NCI-H345 (cell line): Measurements from ENCODE around the gene MGAT5B.

Experiments used
- DNase-seq: peaks from one replicate; lab custom pipeline; 2025; lab: John Stamatoyannopoulos, UW

MGAT5B gene

GRCh38 chr17:76927577-76927976, 59.4 kb downstream of the MGAT5B start:
- DNase-seq = no peak

DNA sequence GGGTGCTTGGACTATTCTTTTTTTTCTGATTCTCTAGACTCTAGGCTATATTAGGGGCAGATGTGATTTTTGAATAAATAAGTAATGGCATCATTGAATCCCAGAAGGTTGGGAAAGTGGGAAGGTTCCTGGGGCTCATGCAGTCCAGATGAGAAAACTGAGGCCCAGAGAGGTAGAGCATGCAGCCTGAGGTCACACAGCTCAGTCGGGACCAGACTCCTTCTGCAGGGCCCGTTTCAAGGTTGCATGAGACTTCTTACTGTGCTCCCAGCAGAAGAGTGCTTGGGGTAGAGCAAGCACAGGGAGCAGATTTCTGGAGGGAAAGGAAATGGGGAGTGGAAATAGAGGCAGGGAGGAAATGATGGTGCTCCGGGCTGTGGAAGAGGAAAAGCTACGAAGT, 59.8 kb downstream of the MGAT5B start:
- DNase-seq = no peak

DNA sequence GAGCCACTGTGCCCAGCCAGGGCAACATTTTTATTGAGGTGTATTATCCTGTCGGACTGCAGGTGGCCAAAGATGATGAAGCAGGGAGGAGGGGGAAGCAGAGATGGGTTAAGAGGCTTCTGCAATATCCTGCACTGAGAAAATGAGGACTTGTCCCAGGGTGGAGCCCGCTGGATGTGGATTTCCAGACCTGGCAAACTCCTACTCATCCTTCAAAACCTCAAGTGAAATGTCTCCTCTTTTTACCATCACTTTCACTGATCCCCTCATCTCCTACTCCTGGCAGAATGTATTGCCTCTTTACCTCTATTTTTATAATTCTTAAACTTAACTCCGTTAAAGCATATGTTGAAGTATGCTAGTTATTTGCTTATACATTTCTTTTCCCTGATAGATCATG, 60.9 kb downstream of the MGAT5B start:
- no peak for DNase-seq

DNA sequence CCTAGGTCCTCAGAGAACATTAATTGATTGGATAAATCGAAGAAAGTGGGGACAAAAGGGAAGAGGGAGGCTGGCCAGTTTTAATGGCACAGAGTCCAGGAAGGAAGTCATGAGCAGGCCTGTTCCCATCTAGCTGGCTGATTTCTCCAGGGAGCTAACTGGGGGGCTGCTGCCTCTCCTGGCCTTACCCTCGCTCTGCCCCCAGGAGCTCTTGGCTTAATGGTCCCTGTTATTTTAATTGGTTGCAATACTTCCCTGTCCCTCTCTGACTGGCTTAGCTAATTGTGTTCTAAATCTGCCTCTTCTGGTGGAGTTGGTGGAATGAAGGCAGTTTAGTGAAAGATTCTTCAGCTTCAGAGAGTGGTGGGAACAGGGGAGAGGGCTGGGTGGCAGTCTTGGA, 61.4 kb downstream of the MGAT5B start:
- DNase-seq = no peak

DNA sequence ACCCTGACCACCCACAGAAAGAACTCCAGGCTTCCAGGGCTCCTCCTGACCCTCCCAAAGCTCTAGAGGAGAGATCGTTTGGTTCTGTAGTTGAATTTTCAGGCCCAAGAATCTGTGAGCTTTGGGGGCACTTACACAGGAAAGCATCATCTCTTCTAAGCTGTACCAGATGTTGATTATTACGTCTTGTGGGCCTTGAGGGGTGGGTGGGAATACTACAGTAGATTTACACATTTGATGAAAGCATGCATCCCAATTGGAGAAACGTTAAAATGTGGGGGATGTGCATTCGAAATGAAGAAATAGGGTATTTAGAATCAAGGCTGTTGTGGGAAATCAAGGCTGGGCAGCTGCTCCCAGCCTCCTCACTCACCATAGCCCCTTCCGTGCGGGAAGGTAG, 61.9 kb downstream of the MGAT5B start:
- no peak for DNase-seq

DNA sequence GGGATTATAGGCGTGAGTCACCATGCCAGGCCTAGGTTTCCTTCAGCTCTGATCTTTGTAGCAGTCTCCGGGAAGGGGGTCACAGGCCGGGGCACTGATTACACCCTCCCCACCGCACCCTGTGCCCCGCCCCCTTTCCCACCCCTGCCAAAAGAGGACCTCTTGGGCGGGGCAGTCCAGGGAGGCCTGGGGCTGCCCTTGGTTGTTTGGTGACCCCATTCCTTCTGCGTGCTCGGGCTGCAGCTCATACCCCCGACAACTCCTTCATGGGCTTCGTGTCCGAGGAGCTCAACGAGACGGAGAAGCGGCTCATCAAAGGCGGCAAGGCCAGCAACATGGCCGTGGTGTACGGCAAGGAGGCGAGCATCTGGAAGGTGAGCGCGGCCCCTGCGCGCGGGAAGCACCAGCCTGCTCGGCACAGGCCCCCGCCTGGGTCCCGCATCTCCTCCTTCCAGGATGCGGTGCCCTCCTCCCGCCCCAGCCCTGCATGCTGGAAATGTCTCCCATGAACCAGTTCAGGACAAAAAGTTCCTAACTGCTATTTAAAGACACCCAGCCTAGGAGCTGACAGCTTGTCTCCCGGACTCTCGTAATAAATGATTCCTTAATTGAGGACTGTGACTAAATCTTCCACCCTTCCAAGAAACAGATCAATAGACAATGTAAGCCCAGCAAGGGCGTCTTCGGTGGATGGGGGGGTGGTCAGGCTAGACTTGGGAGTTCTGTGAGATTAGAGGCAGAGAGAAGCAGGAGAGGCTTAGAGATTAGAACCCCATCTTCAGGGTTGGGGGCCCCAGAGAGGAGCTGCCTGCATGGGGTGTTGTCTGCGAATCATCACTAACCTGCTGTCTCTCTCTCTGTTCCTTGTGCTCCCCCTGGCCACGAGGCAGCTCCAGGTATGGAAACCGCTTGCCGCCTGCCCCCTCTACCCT, 64.5 kb downstream of the MGAT5B start:
- DNase-seq = no peak

GRCh38 chr17:76934561-76935320, 66.5 kb downstream of the MGAT5B start:
- no peak for DNase-seq

DNA sequence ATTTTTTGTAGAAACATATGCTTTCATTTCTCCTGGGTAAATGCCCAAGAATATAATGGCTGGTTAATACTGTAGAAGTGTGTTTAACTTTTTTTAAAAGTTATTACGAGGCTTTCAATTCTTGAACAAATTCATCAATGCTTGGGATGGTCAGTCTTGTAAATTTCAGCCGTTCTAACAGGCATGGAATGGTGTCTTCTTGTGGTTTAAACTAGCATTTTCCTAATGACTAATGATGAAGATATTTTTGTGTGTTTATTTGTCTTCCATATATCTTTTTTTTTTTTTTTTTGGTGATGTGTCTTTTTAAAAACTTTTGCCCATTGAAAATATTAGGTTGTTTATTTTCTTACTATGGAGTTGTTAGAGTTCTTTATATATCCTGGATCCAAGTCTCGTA, 67.1 kb downstream of the MGAT5B start:
- DNase-seq = no peak

DNA sequence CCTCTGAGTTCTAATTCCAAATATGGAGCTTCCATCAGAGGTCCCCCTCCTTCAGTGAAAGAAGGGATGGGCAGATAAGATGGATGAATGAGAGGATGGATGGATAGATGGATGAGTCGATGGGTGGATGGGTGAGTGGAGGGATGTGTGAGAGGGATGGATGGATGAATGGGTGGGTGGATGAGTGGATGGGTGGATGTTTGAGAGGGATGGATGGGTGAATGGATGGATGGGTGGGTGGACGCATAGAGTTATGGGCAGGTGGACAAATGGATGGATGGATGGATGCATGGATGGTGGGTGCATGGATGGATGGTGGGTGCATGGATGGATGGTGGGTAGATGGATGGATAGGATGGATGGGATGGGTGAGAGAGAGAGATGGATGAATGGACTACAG, 69.0 kb downstream of the MGAT5B start:
- DNase-seq = no peak

- DNase-seq = no peak
Measured at GRCh38 chr17:76938009-76938408, 69.8 kb downstream of the MGAT5B start.

GRCh38 chr17:76940295-76940694, 72.1 kb downstream of the MGAT5B start:
- no peak for DNase-seq

GRCh38 chr17:76940738-76941350, 72.6 kb downstream of the MGAT5B start:
- DNase-seq = no peak

DNA sequence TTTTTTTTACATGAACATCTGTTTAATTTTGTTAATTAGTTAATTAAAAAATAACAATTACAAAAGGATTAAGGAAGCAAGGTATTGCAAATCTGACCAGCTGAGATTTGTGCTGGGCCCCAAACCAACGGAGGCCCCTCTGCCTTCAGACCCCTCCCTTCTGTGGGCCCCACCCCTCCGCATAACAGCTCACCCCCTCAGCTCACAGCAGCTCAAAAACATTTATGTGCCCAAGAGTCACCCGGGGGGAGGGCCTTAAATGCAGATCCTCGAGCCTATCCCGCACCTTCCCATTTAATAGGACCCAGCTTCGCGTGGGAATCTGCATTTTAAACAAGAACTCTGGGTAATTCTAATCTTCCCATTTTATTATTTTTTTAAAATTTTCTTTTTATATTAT, 75.0 kb downstream of the MGAT5B start:
- no peak for DNase-seq

DNA sequence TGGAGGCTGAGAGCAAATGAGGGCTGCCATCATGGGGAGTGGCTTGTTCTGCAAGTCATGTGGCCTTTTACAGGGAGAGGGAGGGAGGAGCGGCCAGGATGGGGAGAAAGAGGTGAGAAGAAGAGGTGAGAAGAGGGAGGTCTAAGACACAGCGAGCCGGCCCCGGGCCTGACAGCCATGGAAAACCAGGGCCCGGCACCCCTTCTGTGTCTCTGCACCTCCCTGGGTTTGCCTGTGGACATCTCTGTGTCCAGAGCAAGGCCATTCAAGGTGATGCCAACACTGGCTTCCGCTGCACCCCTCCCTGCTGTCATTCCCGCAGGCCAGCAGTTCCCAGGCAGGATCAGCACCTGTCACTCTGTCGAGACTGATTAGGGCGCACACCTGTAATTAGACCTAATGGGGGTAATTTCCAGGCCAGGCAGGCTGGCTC, 75.6 kb downstream of the MGAT5B start:
- DNase-seq = no peak

DNA sequence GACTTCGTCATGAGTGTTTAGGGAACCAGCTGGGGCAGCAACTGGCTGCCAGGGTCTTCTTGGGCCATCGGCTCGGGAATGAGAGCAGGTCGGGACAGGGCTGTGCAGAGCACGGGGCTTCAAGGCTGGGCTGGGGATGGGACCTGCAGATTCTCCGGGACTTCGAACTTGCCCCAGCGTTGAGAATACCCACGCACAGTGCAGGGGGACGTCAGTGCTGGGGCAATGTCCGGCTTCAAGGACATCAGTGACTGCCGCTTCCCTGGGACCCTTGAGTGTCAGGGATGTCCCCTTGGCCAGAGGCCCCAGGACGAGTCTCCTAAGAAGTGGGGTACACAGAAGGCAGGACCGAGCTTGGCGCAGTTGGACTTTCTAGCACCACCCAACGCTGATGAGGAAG, 76.3 kb downstream of the MGAT5B start:
- no peak for DNase-seq

GRCh38 chr17:76946111-76946771, 78.0 kb downstream of the MGAT5B start:
- DNase-seq = no peak

DNA sequence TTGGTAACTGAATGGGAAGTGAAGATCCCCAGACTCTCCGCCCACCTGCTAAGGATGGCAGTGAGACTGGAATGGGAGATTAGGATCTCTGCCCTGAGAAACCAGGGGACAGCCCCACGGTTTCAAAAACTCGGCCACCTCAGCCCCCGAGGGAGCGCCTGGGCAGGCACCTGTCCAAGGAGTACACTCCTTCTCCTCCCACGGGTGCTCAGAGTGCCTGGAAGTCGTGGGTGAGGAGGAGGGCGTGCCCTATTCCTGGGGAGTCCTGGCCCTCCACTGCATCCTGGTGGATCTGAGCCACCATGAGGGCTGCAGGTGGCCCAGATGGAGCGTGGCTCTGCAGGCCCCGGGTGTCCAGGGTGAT, 78.5 kb downstream of the MGAT5B start:
- DNase-seq = no peak

DNA sequence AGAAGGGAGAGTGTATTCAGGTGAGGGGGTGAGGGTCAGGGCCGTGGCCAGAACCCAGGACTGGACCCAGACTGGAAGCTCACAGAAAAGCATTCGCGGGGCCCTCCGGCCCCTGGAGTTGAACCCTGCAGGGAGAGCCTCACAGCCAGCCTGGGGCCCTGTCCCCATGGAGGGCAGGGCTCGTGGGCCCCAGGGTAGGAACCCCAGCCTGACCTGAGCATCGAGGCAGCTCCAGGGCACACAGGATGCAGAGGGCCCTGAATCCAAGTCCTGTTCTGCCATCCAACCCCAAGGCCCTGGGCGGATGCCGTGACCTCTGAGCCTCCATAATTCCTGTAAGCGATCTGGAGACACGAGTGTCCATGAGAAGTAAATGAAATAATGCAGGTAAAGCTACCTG, 79.1 kb downstream of the MGAT5B start:
- DNase-seq = no peak

- no peak for DNase-seq
Measured at GRCh38 chr17:76947771-76948170, 79.6 kb downstream of the MGAT5B start.

DNA sequence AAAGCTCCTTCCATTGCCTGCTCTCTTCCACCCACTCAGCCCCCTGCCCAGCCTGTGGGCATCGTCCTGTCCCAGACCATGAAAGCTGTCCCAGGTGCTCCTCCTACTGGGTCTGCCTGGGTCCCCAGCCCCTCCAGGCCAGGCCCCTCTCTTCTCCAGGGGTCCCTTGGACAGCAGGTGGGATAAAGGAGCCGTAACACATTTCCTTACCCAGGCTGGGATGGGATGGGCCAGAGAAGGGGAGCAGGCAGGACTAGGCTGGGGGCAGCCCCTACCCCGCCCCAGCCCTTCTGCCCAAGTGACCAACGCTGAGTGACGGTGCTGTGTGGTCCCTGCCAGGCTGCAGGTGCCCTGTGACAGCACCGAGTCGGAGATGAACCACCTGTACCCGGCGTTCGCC, 80.1 kb downstream of the MGAT5B start:
- DNase-seq = no peak

DNA sequence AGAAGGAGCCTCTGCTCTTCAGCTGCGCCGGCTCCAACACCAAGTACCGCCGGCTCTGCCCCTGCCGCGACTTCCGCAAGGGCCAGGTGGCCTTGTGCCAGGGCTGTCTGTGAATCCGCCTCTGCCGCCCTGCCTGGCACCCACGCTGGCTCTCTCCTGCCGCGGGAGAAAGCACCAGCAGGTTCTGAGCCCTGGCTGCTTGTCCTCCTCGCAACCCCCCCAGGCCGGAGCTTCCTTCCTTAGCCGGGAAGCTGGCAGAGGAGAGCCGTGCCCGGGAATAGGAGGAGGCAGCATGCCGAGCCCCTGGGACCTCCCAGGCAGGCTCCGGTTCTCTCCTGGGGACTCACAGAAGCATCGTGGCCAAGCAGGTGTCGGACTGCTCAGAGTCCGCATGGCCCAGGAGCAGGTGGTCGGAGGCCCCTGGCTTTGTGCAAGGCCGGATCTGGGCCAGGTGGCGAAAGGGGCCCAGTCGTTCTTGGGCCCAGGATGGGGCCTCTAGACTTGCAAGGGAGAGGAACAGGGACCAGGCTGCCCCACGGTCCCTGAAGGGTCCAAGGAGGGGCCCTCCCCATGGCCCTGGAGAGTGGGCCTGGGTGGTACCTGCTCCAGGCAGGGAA, 80.6 kb downstream of the MGAT5B start:
- no peak for DNase-seq
